Nephron (organoid): Measurements from ENCODE around the gene RPS21.
A peak's percentile ranks its signal among the peaks of the same experiment; 100 is the strongest.

Source experiments
- H3K27ac Mint-ChIP-seq, 3 experiments: 2 replicates each; pipeline ENCODE4 v1.8.0; 2020; ENCODE audit warnings: mixed read lengths in 3 of 3, mild to moderate bottlenecking in 2 of 3, moderate library complexity in 1 of 3
- H3K27me3 Mint-ChIP-seq: 2 replicates; pipeline ENCODE4 v1.8.0; 2021; ENCODE audit warnings: low read depth, mild to moderate bottlenecking, moderate library complexity, mixed read lengths
- H3K36me3 Mint-ChIP-seq: 2 replicates; pipeline ENCODE4 v1.8.0; 2020; ENCODE audit warnings: low read depth, mixed read lengths
- H3K4me1 Mint-ChIP-seq: 2 replicates; pipeline ENCODE4 v1.8.0; 2020; ENCODE audit warnings: mixed read lengths
- H3K4me3 Mint-ChIP-seq, 3 experiments: 2 replicates each; pipeline ENCODE4 v1.8.0; 2020; ENCODE audit warnings: mild to moderate bottlenecking in 3 of 3, mixed read lengths in 3 of 3, moderate library complexity in 2 of 3
- H3K9me3 Mint-ChIP-seq: 2 replicates; pipeline ENCODE4 v1.8.0; 2020; ENCODE audit warnings: mixed read lengths
- TF ChIP-seq, protein P1 (sequence below), 3 experiments: fragments of 200-600 bp; sonication (generic); IDR thresholded peaks; one replicate each; pipeline ENCODE4 v1.5.0; 2021; ENCODE audit warnings: antibody characterized with exemption in 3 of 3; ENCODE audit not compliant: unreplicated experiment in 3 of 3

RPS21 gene

DNA sequence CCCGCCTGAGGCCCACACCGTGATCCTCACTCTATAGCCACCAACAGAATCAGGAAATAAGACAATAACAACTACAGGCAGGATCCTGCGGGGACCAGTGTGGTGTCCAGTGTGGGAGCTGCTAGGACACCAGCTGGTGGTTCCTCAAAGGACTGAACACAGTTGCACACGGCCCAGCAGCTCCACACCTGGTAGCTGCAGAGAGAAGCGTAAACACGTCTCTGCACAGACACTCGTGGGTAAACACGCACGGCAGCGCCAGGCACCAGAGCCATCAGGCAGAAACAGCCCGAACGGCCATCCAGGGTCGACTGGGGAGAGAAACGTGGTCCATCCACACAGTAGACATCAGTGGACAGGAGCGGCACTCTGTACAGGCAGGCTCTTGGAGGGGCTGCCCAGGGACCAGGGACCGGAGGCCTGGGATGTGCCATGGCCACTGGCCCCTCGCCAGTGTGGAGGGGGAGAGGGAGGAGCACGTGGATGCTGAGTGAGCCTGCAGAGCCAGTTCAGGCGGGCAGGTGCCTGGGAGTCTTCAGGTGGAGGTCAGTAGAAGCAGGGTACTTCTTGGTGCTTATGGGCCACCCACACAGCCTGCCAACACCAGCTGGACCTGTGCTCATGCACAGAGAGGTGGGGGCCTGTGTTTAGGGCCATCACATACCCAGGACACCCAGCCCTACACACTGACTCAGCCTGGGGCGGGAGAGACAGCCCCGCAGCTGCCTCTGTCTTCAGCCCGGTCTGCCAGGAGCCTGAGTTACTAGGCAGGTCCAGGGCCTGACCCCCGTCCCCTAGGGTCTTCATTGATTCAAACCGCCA lies 12.4 kb upstream of the RPS21 start:
- Mint-ChIP-seq H3K4me1 (peaks cover 33% of the 10 kb centered on the region), H3K36me3 (peaks cover 7% of the 10 kb centered on the region), H3K4me3 (peak overlapping the region in 2 of 3 experiments; percentile 42 to 57), H3K9me3 (peaks cover 4% of the 10 kb centered on the region), H3K27me3 (no peaks in the 10 kb centered on the region), H3K27ac (peak overlapping the region; percentile 87 to 92 (median 89))
- TF ChIP-seq, protein P1, sequence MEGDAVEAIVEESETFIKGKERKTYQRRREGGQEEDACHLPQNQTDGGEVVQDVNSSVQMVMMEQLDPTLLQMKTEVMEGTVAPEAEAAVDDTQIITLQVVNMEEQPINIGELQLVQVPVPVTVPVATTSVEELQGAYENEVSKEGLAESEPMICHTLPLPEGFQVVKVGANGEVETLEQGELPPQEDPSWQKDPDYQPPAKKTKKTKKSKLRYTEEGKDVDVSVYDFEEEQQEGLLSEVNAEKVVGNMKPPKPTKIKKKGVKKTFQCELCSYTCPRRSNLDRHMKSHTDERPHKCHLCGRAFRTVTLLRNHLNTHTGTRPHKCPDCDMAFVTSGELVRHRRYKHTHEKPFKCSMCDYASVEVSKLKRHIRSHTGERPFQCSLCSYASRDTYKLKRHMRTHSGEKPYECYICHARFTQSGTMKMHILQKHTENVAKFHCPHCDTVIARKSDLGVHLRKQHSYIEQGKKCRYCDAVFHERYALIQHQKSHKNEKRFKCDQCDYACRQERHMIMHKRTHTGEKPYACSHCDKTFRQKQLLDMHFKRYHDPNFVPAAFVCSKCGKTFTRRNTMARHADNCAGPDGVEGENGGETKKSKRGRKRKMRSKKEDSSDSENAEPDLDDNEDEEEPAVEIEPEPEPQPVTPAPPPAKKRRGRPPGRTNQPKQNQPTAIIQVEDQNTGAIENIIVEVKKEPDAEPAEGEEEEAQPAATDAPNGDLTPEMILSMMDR (IDR thresholded peaks at IDR 0.05; ENCODE audit: unreplicated experiment in 3 of 3), result no peak

DNA sequence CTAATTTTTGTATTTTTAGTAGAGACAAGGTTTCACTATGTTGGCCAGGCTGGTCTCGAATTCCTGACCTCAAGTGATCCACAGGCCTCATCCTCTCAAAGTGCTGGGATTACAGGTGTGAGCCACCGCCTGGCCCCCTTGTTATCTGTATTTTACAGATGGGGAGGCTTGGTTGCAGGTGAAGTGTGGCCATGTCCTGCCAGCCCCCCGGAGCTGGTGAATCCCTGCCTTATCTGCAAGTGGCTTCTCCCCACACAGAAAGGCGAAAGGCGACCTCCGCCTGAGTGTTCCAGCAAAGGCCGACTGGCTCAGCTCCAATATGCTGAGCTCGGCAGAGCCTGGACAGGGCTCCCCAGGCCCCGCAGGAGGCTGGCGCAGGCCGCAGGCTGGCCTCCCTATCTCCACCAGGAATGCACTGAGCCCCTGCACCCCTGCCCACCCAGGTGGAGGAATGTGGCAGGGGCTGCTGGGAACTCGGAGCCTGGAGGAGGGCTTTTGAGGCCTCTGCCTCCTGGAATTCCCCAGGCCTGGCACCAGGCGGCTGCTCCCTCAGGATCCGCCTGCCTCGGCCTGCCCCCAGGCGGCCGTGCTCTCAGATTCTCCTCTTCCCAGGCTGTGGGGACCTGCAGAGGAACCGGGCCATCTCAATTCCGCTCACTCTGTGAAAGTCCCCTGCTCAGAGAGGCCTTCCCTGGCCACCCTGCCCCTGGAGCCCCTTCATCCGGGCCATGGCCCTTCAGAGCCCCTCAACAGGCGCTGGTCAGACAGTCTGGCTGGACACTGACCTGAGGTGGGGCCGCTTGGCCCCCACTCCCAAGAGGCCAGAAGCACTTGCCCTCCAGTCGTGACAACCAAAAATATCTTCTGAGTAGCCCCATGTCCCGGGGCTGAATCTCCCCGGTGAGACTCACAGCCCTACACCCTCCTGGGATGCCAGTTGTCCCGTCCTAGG lies 10.5 kb upstream of the RPS21 start:
- TF ChIP-seq, protein P1 (IDR thresholded peaks at IDR 0.05; ENCODE audit: unreplicated experiment in 3 of 3), result peak; percentile 58 to 65 (median 59)
- peak overlapping the region; percentile 63 to 89 (median 78) for H3K27ac Mint-ChIP-seq
- no peaks in the 10 kb centered on the region for H3K27me3 Mint-ChIP-seq
- peaks cover 4% of the 10 kb centered on the region for H3K9me3 Mint-ChIP-seq
- H3K4me3 Mint-ChIP-seq, result no peak overlapping the region
- peaks cover 7% of the 10 kb centered on the region for H3K36me3 Mint-ChIP-seq
- peaks cover 27% of the 10 kb centered on the region for H3K4me1 Mint-ChIP-seq

DNA sequence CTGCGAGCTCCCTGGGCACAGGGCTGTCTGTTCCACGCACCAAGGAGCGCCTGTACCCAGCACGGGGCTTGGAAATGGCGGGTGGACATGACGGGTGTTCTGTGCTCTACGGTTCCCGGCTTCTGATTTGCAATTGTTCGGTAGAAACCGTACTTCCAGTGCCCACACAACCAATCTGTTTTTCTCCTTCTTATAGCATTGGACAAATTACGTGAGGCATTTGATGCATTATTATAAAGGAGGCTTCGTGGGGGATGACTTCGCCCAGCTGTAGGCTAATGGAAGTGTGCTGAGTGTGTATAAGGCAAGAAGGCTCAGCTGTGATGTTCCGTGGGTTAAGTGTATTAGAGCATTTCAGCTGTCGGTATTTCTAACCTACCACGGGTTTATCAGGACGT lies 9.8 kb upstream of the RPS21 start:
- H3K36me3 Mint-ChIP-seq, result peaks cover 12% of the 10 kb centered on the region
- peak overlapping the region; percentile 78 to 89 (median 84) for H3K27ac Mint-ChIP-seq
- H3K4me1 Mint-ChIP-seq, result peaks cover 32% of the 10 kb centered on the region
- H3K9me3 Mint-ChIP-seq, result peaks cover 8% of the 10 kb centered on the region
- H3K27me3 Mint-ChIP-seq, result no peaks in the 10 kb centered on the region
- TF ChIP-seq, protein P1 (IDR thresholded peaks at IDR 0.05; ENCODE audit: unreplicated experiment in 3 of 3), result no peak
- H3K4me3 Mint-ChIP-seq, result peak overlapping the region in 1 of 3 experiments; percentile 22

DNA sequence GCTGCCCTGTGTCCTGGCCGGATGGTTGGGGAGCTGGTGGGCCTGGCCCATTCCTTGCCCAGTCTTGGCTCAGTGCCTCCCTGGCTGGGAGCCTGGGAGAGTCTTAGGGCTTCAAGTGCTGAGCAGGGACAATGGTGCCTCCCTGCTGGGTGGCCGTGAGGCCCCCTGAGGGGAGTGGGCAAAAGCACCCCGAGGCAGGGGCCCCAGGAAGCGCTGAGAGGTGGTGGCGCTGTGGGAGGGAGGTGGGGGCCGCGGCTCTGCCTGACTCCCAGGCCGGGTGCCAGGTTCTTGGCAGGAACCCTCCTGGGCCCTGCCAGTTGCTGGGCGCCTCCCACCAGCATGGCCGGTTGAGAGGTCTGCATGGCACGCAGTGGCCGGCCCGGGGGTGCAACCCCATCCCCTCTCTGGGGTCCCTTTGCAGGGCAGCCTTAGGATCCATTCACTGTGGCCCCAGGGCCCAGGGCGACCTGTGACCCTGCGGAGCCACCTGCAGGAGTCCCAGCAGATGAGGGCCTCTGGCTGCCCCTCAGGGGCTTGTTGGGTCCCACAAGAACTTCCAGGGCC lies 9.2 kb upstream of the RPS21 start:
- peaks cover 34% of the 10 kb centered on the region for H3K4me1 Mint-ChIP-seq
- no peaks in the 10 kb centered on the region for H3K27me3 Mint-ChIP-seq
- no peak overlapping the region for H3K4me3 Mint-ChIP-seq
- peaks cover 18% of the 10 kb centered on the region for H3K36me3 Mint-ChIP-seq
- H3K27ac Mint-ChIP-seq, result peak overlapping the region; percentile 78 to 89 (median 84)
- peaks cover 8% of the 10 kb centered on the region for H3K9me3 Mint-ChIP-seq
- TF ChIP-seq, protein P1 (IDR thresholded peaks at IDR 0.05; ENCODE audit: unreplicated experiment in 3 of 3), result no peak

DNA sequence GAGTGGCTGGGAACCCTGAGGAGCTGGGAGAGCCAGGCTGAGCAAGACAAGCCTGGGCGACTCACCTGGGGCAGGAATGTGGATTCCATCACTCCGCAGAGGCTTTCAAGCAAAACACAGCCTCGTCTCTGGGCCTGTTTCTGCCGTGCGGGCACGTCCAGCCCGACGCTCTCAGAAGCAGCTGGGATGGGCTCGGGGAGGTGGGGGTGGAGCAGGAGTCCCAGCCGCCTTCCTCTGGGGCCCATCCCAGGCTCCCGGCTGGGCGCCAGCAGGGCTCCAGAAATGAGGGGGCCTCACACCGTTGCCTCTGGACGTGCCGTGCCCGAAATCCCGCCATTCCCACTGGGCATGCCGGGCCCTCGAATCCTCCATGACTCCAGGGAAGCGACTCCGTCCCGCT lies 8.7 kb upstream of the RPS21 start:
- Mint-ChIP-seq H3K27me3 (no peaks in the 10 kb centered on the region), H3K4me1 (peaks cover 30% of the 10 kb centered on the region), H3K36me3 (peaks cover 21% of the 10 kb centered on the region), H3K9me3 (peaks cover 8% of the 10 kb centered on the region), H3K4me3 (no peak overlapping the region), H3K27ac (peak overlapping the region in 1 of 3 experiments; percentile 15)
- TF ChIP-seq, protein P1 (IDR thresholded peaks at IDR 0.05; ENCODE audit: unreplicated experiment in 3 of 3), result no peak
